GM21390 (cell line): ENCODE data around the gene URM1.

Experiments
- ATAC-seq: cut with Tn5 transposase; IDR thresholded peaks from one replicate; pipeline ENCODE4 v1.9.1; 2021; ENCODE audit not compliant: unreplicated experiment

Gene URM1

GRCh38 chr9:128424268-128424780 lies 53.1 kb downstream of the URM1 start:
- ATAC-seq, result no peak

DNA sequence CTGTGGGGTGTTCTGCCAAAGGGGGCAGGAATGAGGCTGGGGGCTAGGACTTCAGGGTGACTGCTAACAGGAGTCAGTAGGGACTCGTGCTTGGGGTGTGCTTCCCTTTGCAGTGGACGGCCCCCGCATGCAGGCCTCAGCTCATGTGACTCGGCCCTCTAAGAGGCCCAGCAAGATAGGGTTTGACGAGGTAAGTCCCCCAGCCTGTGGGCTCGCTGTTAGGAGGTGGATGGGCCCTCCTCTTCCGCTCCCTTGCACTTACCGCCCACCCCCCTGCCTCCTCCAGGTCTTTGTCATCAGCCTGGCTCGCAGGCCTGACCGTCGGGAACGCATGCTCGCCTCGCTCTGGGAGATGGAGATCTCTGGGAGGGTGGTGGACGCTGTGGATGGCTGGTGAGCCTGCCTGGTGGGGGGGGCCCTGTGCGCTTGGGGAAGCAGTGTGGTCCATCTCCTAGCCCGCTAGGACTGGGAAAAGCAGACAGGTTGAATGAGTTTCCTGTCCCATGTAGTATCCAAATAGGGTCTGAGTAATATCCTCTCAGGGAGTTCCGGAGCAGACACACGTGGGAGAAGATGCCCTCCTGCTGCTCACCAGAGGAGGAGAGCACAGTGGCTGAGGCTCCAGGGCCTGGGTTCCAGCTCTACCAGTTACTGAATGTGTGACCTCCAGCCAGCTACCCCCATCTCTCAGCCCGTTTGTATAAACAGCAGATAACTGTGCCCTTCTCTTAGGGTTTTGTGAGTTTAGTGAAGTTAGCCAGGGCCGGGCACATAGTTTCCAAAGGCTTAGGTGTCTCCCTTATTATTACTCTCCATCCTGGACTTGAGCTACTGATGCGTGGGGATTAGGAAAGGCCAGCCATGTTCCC lies 57.7 kb downstream of the URM1 start:
- ATAC-seq, result no peak

- no peak for ATAC-seq
Measured at GRCh38 chr9:128429513-128430086, 58.4 kb downstream of the URM1 start.

DNA sequence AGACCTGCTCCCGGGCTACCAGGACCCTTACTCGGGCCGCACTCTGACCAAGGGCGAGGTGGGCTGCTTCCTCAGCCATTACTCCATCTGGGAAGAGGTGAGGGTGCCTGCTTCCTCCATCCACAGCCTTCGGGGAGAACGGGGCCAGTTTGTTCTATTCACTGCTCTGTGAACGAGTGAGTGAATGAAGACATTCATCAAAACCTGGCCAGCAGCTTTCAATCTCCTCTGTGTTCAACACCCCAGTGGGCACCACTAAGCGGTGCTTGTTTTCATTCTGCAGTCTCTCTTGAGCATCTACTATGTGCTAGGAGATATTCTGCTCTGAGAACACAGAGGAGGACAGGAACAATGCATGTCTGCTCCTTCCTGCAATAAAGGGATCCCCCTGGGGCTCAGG lies 60.0 kb downstream of the URM1 start:
- ATAC-seq, result no peak

DNA sequence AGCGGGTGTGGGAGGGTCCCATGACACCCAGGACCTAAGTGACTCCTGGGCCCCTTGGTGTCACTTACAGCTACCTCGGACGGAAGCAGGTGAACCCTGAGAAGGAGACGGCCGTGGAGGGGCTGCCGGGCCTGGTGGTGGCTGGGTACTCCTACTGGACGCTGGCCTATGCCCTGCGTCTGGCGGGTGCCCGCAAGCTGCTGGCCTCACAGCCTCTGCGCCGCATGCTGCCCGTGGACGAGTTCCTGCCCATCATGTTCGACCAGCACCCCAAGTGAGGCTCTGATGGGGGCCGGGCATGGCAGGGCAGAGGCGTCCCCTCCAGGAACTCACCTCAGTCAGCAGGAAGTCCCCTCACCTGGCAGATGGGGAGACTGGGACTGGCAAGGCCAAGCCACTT lies 63.2 kb downstream of the URM1 start:
- ATAC-seq, result no peak

DNA sequence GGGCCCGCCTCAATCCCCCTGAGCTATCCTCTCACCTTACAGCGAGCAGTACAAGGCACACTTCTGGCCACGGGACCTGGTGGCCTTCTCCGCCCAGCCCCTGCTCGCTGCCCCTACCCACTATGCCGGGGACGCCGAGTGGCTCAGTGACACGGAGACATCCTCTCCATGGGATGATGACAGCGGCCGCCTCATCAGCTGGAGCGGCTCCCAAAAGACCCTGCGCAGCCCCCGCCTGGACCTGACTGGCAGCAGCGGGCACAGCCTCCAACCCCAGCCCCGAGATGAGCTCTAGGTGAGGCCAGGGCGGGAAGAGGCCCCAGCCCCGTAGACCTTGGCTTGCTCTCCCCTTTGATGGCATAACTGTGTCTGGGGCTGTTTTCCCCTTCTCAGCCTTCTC lies 64.4 kb downstream of the URM1 start:
- no peak for ATAC-seq

GRCh38 chr9:128438343-128439109 lies 67.4 kb downstream of the URM1 start:
- ATAC-seq, result no peak

GRCh38 chr9:128439273-128439672 lies 68.1 kb downstream of the URM1 start:
- no peak for ATAC-seq
